ENCODE measurements around the gene SERAC1. TPM values are rescaled to one million over a fixed set of nuclear protein-coding genes. Genes with fewer than 3 reads are reported as not detected.

The SERAC1 gene
- total RNA-seq, 1 experiment from 2014 or later: 7.6 TPM

DNA sequence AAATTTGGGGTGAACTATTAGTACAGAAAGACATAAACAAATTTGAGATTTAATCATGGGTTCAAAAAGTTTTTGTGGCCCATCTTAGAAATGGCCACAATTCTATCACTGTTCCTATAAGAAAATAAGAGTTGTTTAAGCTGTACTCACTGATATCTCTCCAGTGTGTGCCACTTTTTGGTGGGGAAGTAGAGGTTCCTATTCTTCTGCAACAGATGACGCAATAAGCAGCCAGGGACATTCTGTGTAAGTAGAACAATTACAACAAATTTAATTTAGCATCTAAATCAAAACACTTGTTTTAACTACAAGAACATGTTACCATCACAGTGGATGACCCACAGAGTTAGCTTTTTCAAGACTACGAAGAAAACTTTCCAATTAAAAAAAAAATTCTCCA, 9.9 kb downstream of the SERAC1 start:
- no peaks in the 10 kb centered on the region for H3K9me3 ChIP-seq (ENCODE audit: control insufficient read depth, low read depth, low read length)
- H3K9ac ChIP-seq (ENCODE audit: extremely low read depth, insufficient read length, low read length): no peak overlapping the region
- H3K4me2 ChIP-seq (ENCODE audit: insufficient read depth, insufficient read length, low read length): no peak overlapping the region
- H3K27ac Mint-ChIP-seq: no peak overlapping the region
- H4K91ac ChIP-seq (ENCODE audit: insufficient read length, low read depth, low read length): no peak overlapping the region
- no peak overlapping the region for H3K14ac ChIP-seq (ENCODE audit: insufficient read depth, low read length)
- H4K8ac ChIP-seq (replicated peaks; ENCODE audit: insufficient read length, low read depth, low read length): no peak overlapping the region
- no peaks in the 10 kb centered on the region; a peak in 1 of 5 replicates for H3K9me3 Mint-ChIP-seq
- H3K18ac ChIP-seq (ENCODE audit: insufficient read length, low read depth, low read length): no peak overlapping the region
- no peaks in the 10 kb centered on the region for H3K27me3 ChIP-seq (ENCODE audit: insufficient read depth, low read length)
- no peak overlapping the region for H3K4me3 Mint-ChIP-seq
- no peaks in the 10 kb centered on the region for H4K20me1 ChIP-seq (ENCODE audit: control insufficient read depth, insufficient read depth, insufficient read length)
- no peak overlapping the region for H3K56ac ChIP-seq (ENCODE audit: insufficient read length, low read depth, low read length)
- H3K27ac ChIP-seq (ENCODE audit: insufficient read length, low read depth, low read length): no peak overlapping the region
- TF ChIP-seq, protein P1, sequence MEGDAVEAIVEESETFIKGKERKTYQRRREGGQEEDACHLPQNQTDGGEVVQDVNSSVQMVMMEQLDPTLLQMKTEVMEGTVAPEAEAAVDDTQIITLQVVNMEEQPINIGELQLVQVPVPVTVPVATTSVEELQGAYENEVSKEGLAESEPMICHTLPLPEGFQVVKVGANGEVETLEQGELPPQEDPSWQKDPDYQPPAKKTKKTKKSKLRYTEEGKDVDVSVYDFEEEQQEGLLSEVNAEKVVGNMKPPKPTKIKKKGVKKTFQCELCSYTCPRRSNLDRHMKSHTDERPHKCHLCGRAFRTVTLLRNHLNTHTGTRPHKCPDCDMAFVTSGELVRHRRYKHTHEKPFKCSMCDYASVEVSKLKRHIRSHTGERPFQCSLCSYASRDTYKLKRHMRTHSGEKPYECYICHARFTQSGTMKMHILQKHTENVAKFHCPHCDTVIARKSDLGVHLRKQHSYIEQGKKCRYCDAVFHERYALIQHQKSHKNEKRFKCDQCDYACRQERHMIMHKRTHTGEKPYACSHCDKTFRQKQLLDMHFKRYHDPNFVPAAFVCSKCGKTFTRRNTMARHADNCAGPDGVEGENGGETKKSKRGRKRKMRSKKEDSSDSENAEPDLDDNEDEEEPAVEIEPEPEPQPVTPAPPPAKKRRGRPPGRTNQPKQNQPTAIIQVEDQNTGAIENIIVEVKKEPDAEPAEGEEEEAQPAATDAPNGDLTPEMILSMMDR (conservative IDR thresholded peaks at IDR 0.05): no peak
- H3K4me1 ChIP-seq (ENCODE audit: insufficient read depth, low read length): 0 out of 2 replicates have a peak, but pooled peaks cover 2% of the 10 kb centered on the region
- no peak overlapping the region for H3K23ac ChIP-seq (ENCODE audit: insufficient read length, low read depth, low read length)
- no peak overlapping the region for H2BK20ac ChIP-seq (ENCODE audit: low read depth, low read length, poor library complexity, severe bottlenecking)
- no peaks in the 10 kb centered on the region for H3K79me1 ChIP-seq (ENCODE audit: insufficient read depth, low read depth, low read length, poor library complexity, severe bottlenecking)
- H3K4me1 Mint-ChIP-seq: peaks cover 22 to 27% of the 10 kb centered on the region in 2 experiments
- no peak overlapping the region for H2BK5ac ChIP-seq (ENCODE audit: insufficient read length, low read length)
- no peak overlapping the region for H2BK120ac ChIP-seq (ENCODE audit: low read depth, low read length, poor library complexity, severe bottlenecking)
- H3T11ph ChIP-seq (ENCODE audit: low read length): no peak overlapping the region
- H3K36me3 Mint-ChIP-seq (ENCODE audit: insufficient read depth in 1 of 3, low read depth in 3 of 3): peaks cover 2 to 27% (median 10%) of the 10 kb centered on the region in 3 experiments; a peak in 5 of 7 replicates
- no peaks in the 10 kb centered on the region for H3K23me2 ChIP-seq (ENCODE audit: insufficient read length, low read depth, low read length, poor library complexity, severe bottlenecking)
- H2BK15ac ChIP-seq (ENCODE audit: low read depth, low read length): no peak overlapping the region
- no peaks in the 10 kb centered on the region for H3K27me3 Mint-ChIP-seq (ENCODE audit: low read depth)
- no peak for DNase-seq
- no peak overlapping the region for H4K5ac ChIP-seq (ENCODE audit: insufficient read length, low read depth, low read length)
- no peak overlapping the region for H2AFZ ChIP-seq (ENCODE audit: low read length)
- no CpG with 5 or more reads among the region's 2 CpGs for WGBS (ENCODE audit: extremely low coverage, insufficient read length, low lambda C conversion rate)
- no peaks in the 10 kb centered on the region; the same call in 1 of the 2 replicates for H3K79me2 ChIP-seq (ENCODE audit: insufficient read depth, low read length)
- H2AK5ac ChIP-seq (ENCODE audit: insufficient read length, low read length): no peak overlapping the region
- no peak overlapping the region for H3K4ac ChIP-seq (ENCODE audit: low read depth, low read length)
- H2BK12ac ChIP-seq (ENCODE audit: insufficient read length, low read depth, low read length): no peak overlapping the region

All from H9 (cell line).